ENCODE data around the gene EIF5.

Gene EIF5

GRCh38 chr14:103308717-103309616, 25.1 kb upstream of the EIF5 start:
- H3K4me3 ChIP-seq (replicated peaks; ENCODE audit: low read depth, low read length): no peak overlapping the region
- DNase-seq (ENCODE audit: extremely low read depth, low read depth): no peak
- no peak for TF ChIP-seq CTCF (IDR thresholded peaks at IDR 0.05; ENCODE audit: low read depth, low read length, missing control alignments)

GRCh38 chr14:103310576-103311095, 23.4 kb upstream of the EIF5 start:
- no peak for DNase-seq (ENCODE audit: extremely low read depth, low read depth)
- no peak overlapping the region for H3K4me3 ChIP-seq (replicated peaks; ENCODE audit: low read depth, low read length)
- no peak for TF ChIP-seq CTCF (IDR thresholded peaks at IDR 0.05; ENCODE audit: low read depth, low read length, missing control alignments)

- no peak for DNase-seq (ENCODE audit: extremely low read depth, low read depth)
- no peak overlapping the region for H3K4me3 ChIP-seq (replicated peaks; ENCODE audit: low read depth, low read length)
- no peak for TF ChIP-seq CTCF (IDR thresholded peaks at IDR 0.05; ENCODE audit: low read depth, low read length, missing control alignments)
Observed at GRCh38 chr14:103311171-103311997, 22.7 kb upstream of the EIF5 start.

- no peak overlapping the region for H3K4me3 ChIP-seq (replicated peaks; ENCODE audit: low read depth, low read length)
- TF ChIP-seq CTCF (IDR thresholded peaks at IDR 0.05; ENCODE audit: low read depth, low read length, missing control alignments): no peak
- DNase-seq (ENCODE audit: extremely low read depth, low read depth): no peak
Observed at GRCh38 chr14:103312006-103312635, 21.9 kb upstream of the EIF5 start.

GRCh38 chr14:103313704-103314103, 20.3 kb upstream of the EIF5 start:
- no peak for DNase-seq (ENCODE audit: extremely low read depth, low read depth)
- no peak overlapping the region for H3K4me3 ChIP-seq (replicated peaks; ENCODE audit: low read depth, low read length)
- TF ChIP-seq CTCF (IDR thresholded peaks at IDR 0.05; ENCODE audit: low read depth, low read length, missing control alignments): no peak

GRCh38 chr14:103314496-103315277, 19.4 kb upstream of the EIF5 start:
- H3K4me3 ChIP-seq (replicated peaks; ENCODE audit: low read depth, low read length): no peak overlapping the region
- TF ChIP-seq CTCF (IDR thresholded peaks at IDR 0.05; ENCODE audit: low read depth, low read length, missing control alignments): no peak
- DNase-seq (ENCODE audit: extremely low read depth, low read depth): no peak
